Measurements from ENCODE around the gene VAV3. TPM values are rescaled to one million over a fixed set of nuclear protein-coding genes. Genes with fewer than 3 reads are reported as not detected.

VAV3 gene
- total RNA-seq, 1 donor from 2014 or later = 2.6 TPM

GRCh38 chr1:107830526-107830925 is 134.5 kb downstream of the VAV3 start:
- Histone ChIP-seq H3K27ac (ENCODE audit: low read depth, low read length) (no peak overlapping the region), H3K79me2 (ENCODE audit: insufficient read depth, low read length) (no peaks in the 10 kb centered on the region), H3K4me1 (ENCODE audit: insufficient read depth, low read length) (no peaks in the 10 kb centered on the region), H3K36me3 (ENCODE audit: insufficient read depth, low read length) (no peaks in the 10 kb centered on the region), H4K20me1 (ENCODE audit: insufficient read depth, low read length) (no peaks in the 10 kb centered on the region), H2AFZ (ENCODE audit: low read depth, low read length) (no peak overlapping the region), H3K9ac (ENCODE audit: low read length) (no peak overlapping the region), H3K4me2 (ENCODE audit: low read length) (no peak overlapping the region), H3K4me3 (ENCODE audit: insufficient read depth, low read depth, low read length) (no peak overlapping the region), H3K9me3 (ENCODE audit: insufficient read depth, low read depth, low read length) (no peaks in the 10 kb centered on the region), H3K27me3 (ENCODE audit: insufficient read depth, low read length) (no peaks in the 10 kb centered on the region)
- TF ChIP-seq CTCF (IDR thresholded peaks at IDR 0.05; ENCODE audit: insufficient read depth, low read depth, low read length) (no peak), EZH2 (IDR thresholded peaks at IDR 0.05; ENCODE audit: insufficient read depth, low read length) (no peak)
- no peaks in the 10 kb centered on the region for H3K36me3 Mint-ChIP-seq (ENCODE audit: low read depth, unreplicated experiment)
- H3K4me3 Mint-ChIP-seq (ENCODE audit: unreplicated experiment) = no peak overlapping the region
- H3K27ac Mint-ChIP-seq (ENCODE audit: unreplicated experiment) = no peak overlapping the region
- FAIRE-seq = no peak
- no peaks in the 10 kb centered on the region for H3K9me3 Mint-ChIP-seq (ENCODE audit: unreplicated experiment)
- H3K27me3 Mint-ChIP-seq (ENCODE audit: low read depth, unreplicated experiment) = no peaks in the 10 kb centered on the region
- peaks cover 24% of the 10 kb centered on the region for H3K4me1 Mint-ChIP-seq (ENCODE audit: low read depth, unreplicated experiment)
- DNase-seq (ENCODE audit: low read depth) = no peak

DNA sequence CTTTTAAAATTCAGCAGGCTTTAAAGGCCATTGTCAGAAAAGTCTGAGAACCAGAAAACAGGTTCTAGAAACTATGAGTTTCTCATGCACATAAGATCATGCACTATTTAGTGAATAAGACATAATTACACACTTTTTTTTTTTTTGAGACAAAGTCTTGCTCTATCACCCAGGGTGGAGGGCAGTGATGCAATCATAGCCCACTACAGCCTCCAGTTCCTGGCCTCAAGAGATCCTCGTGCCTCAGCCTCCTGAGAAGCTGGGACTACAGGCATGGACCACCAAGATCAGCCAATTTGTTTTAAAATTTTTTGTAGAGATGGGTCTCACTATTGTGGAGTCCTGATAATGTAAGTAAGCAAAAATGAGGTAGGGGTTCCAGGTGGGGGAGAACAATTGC is 134.9 kb downstream of the VAV3 start:
- no peak for FAIRE-seq
- Histone ChIP-seq H3K9ac (ENCODE audit: low read length) (no peak overlapping the region), H4K20me1 (ENCODE audit: insufficient read depth, low read length) (no peaks in the 10 kb centered on the region), H3K27me3 (ENCODE audit: insufficient read depth, low read length) (no peaks in the 10 kb centered on the region), H3K9me3 (ENCODE audit: insufficient read depth, low read depth, low read length) (no peaks in the 10 kb centered on the region), H2AFZ (ENCODE audit: low read depth, low read length) (no peak overlapping the region), H3K4me2 (ENCODE audit: low read length) (no peak overlapping the region), H3K27ac (ENCODE audit: low read depth, low read length) (no peak overlapping the region), H3K4me3 (ENCODE audit: insufficient read depth, low read depth, low read length) (no peak overlapping the region), H3K79me2 (ENCODE audit: insufficient read depth, low read length) (no peaks in the 10 kb centered on the region), H3K4me1 (ENCODE audit: insufficient read depth, low read length) (no peaks in the 10 kb centered on the region), H3K36me3 (ENCODE audit: insufficient read depth, low read length) (no peaks in the 10 kb centered on the region)
- Mint-ChIP-seq H3K9me3 (ENCODE audit: unreplicated experiment) (no peaks in the 10 kb centered on the region), H3K36me3 (ENCODE audit: low read depth, unreplicated experiment) (no peaks in the 10 kb centered on the region), H3K27ac (ENCODE audit: unreplicated experiment) (no peak overlapping the region), H3K4me3 (ENCODE audit: unreplicated experiment) (no peak overlapping the region), H3K27me3 (ENCODE audit: low read depth, unreplicated experiment) (no peaks in the 10 kb centered on the region), H3K4me1 (ENCODE audit: low read depth, unreplicated experiment) (peaks cover 24% of the 10 kb centered on the region)
- TF ChIP-seq CTCF (IDR thresholded peaks at IDR 0.05; ENCODE audit: insufficient read depth, low read depth, low read length) = no peak
- TF ChIP-seq EZH2 (IDR thresholded peaks at IDR 0.05; ENCODE audit: insufficient read depth, low read length) = no peak
- no peak for DNase-seq (ENCODE audit: low read depth)

DNA sequence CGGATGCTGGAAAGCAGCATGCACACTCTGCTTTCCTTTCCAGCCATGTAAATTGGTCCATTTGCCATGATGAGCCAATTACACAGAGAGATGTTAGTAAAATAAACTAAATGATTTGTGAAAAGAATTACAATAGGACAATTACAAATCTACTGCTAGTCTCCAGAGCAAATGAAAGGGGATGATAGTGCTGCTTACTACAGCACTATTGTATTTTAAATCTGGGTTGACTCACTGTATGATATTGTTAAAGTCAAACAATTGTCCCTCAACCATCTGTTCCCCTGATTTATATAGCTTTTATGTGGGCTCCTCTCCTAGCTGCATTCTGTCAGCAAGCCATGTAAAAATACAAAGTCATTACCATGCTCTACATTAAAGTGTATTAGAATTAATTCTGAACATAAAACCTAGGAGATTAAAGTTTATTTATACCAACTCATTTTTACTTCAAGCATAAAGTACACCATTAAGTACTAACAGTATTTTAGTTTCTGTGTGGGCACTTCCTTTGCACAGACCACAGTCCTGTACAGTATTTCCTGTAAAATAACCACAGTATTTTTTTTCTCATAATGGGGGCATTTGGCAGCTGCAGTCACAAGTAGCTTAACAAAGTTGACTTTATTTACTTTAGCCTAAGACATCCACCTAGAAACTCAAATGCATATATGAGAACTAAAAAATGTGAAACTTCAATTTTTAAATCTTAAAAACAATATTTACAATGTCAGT is 135.8 kb downstream of the VAV3 start:
- TF ChIP-seq CTCF (IDR thresholded peaks at IDR 0.05; ENCODE audit: insufficient read depth, low read depth, low read length) = no peak
- no peak for TF ChIP-seq EZH2 (IDR thresholded peaks at IDR 0.05; ENCODE audit: insufficient read depth, low read length)
- Histone ChIP-seq H3K27me3 (ENCODE audit: insufficient read depth, low read length) (no peaks in the 10 kb centered on the region), H3K4me2 (ENCODE audit: low read length) (peak overlapping the region; percentile 27), H4K20me1 (ENCODE audit: insufficient read depth, low read length) (no peaks in the 10 kb centered on the region), H3K4me1 (ENCODE audit: insufficient read depth, low read length) (no peaks in the 10 kb centered on the region), H3K9ac (ENCODE audit: low read length) (no peak overlapping the region), H2AFZ (ENCODE audit: low read depth, low read length) (no peak overlapping the region), H3K9me3 (ENCODE audit: insufficient read depth, low read depth, low read length) (no peaks in the 10 kb centered on the region), H3K27ac (ENCODE audit: low read depth, low read length) (no peak overlapping the region), H3K4me3 (ENCODE audit: insufficient read depth, low read depth, low read length) (no peak overlapping the region), H3K36me3 (ENCODE audit: insufficient read depth, low read length) (no peaks in the 10 kb centered on the region), H3K79me2 (ENCODE audit: insufficient read depth, low read length) (no peaks in the 10 kb centered on the region)
- DNase-seq (ENCODE audit: low read depth) (peak; percentile 27), FAIRE-seq (no peak)
- no peaks in the 10 kb centered on the region for H3K9me3 Mint-ChIP-seq (ENCODE audit: unreplicated experiment)
- H3K27me3 Mint-ChIP-seq (ENCODE audit: low read depth, unreplicated experiment) = no peaks in the 10 kb centered on the region
- peak overlapping the region; percentile 80 for H3K27ac Mint-ChIP-seq (ENCODE audit: unreplicated experiment)
- no peak overlapping the region for H3K4me3 Mint-ChIP-seq (ENCODE audit: unreplicated experiment)
- no peaks in the 10 kb centered on the region for H3K36me3 Mint-ChIP-seq (ENCODE audit: low read depth, unreplicated experiment)
- peaks cover 19% of the 10 kb centered on the region for H3K4me1 Mint-ChIP-seq (ENCODE audit: low read depth, unreplicated experiment)

Measured in astrocyte (in vitro differentiated cells and primary cell).